NCI-H748 treated with DMSO at 0.1 percent for 48 hours (cell line): ENCODE data around the gene PSTPIP1.

Experiments
- DNase-seq: peaks from one replicate; lab custom pipeline; 2025; lab: John Stamatoyannopoulos, UW

The PSTPIP1 gene

DNA sequence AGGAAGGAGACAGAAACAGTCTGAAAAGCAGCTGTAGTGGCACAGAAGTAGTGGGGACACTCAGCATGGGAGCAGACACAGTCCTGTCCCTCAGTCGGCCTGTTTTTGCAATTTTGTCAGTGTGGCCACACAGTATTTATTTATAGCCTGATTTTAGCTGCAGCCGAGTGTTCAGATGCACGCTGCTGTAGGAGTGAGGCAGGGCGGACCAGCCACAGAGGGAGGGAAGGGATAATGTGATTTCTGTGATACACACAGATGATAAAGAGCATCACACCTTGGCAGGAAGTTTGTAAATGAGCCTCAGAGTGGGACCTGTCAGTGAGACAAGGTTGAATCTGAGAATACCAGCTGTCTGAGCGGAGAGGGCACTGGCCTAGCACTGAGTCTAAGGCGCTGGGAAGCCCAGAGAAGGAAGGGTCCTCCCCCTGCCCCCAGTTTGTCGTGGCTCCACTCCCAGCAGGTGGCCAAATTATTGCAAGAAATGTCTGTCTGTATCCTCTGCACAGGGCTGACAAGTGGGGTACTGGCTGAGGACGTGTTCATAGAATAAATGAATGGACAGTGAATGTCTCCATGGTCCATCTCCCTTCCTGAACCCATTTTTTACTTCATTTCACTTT, 3.8 kb downstream of the PSTPIP1 start:
- no peak for DNase-seq

DNA sequence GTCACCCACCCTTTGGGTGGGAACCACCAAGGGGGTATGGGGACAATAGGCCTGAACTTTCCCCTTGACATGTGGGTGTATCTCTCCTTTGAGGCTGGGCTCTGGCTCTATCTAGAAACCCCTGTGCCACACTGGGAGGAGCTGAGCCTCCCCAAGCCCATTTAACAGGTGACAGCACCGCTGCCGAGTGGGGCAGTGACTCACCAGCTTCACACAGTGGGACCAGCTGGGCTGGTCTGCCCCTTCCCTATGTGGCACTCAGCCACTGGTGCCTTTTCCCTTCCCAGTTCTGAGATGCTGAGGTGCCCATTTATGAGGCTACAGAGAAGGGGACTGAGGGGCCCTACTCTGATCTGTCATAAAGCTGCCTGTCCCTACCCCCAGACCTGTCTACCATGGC, 5.1 kb downstream of the PSTPIP1 start:
- no peak for DNase-seq

DNA sequence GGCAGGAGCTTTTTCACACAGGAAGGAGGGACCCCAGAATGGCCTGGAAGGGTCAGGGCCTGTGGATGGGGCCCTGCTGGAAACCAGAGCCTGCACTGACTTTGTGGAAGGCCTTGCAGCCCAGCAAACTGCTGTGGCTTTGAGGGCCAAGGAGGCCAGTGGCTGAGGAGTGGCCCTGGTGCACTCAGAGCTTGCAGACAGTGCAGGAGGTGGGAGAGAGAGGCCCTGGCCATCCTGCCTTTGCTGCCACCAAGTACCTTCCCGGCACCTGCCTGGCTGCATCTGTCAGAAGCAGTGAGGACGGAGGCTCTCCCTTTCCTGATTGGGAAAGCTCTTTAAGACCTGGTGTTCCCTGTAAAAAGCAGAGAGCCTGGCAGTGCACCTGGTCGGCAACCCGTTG, 6.4 kb downstream of the PSTPIP1 start:
- no peak for DNase-seq

DNA sequence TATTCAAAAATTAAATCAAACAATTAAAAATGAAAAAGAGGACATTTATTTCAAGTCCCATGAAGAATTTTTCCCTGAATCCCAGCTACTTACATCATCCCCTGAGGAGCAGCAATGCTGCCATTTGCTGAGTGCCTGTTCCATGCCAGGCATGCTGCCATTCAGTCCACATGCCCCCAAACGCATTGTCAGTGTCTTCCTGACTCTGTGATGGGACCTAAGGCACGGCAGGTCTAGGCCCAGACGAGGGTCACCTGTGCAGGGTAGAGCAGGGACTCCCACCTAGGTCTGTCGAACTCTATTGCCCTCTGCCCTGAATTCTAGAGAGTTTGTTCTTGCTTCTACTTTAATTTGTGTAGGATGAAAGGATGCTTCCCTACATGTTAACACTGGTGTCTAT, 7.0 kb downstream of the PSTPIP1 start:
- no peak for DNase-seq

DNA sequence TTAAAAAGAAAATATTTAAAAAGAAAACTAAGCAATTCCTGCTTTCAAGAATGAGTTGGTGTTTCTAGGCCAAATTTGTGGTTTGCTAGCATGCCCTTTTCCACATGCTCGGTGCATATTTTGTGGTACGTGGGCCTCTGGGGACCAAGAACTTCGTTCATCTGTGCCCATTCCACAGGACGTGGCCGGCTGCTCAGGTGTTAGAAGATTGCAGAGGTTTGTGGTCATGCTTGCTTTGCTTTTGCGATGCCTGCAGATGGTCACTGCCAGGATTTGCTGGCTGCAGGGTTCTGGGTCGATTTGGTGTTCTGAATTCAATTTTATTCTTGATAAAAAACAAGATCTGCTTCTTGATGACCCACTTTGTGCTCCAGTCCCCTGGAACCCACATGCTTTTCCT, 7.5 kb downstream of the PSTPIP1 start:
- DNase-seq, result no peak

DNA sequence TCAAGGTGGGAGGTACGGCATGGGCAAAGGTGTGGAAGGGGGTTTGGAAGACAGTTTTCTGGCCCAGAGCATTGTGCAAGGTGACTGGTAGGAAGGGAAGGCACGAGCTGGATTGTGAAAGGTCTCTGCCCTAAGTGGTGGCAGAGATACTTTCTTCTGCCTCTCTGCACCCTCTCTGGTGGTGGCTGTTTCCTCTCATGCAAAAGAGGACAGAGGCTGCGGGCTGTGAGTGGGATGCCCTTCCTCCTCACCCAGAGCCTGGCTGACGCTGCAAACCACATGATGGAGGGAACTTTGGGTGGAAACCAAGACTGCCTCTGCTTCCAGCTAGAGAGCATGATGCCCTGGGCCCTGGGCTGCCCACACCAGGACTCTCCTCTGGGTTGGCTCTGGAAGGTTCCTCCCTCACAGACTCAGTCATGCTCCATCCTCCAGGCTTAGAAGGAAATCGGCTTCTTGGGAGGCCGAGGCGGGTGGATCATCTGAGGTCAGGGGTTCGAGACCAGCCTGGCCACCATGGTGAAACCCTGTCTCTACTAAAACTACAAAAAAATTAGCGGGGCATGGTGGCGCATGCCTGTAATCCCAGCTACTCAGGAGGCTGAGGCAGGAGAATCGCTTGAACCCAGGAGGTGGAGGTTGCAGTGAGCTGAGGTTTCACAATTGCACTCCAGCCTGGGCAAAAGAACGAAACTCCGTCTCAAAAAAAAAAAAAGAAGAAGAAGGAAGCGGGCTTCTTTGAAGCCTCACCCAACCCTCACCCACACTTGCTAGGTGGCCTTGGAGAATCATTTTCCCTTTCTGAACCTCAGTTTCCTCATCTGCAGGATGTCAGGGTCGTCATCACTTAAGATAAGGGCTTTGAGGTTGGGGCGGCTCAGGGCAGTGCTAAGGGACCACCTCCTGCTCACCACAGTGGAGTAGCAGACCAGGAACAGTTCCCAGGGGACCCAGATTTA, 8.3 kb downstream of the PSTPIP1 start:
- no peak for DNase-seq

DNA sequence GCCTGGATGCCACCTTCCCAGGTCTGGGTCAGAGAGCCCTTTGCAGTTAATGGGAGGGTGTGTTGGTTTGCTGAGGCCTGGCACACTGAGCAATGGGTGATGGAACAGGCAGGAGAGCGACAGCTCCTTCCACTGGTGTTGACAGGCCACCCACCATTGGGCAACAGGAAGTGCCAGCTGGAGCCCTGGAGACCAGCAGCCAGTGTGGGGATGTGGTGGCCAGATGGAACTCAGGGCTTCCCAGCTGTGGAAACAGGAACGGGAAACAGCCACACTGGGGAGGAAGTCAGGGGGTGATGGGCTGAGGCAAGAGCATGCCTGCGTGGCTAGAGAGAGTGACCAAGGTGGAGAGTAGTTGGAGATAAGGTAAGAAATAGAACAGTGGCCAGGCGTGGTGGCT, 9.3 kb downstream of the PSTPIP1 start:
- DNase-seq, result no peak

DNA sequence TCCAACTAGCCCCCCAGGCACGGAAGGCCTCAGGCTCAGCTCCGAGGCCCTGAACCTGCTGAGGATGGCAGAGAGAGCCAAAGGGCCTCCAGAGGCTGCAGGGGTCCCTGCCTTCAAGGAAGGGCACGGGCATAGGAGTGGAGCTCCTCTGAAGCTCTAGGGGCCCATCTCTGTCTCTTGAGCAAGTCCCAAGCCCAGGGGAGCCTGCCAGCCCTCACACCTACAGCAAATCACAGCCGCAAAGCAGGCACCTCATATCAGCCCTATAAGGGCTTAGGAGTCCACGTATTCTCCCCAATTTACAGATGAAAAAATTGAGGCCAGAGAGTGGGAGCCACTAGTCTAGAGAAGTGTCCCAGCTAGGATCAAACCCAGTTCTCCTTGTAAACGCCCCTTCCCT, 14.2 kb downstream of the PSTPIP1 start:
- no peak for DNase-seq

DNA sequence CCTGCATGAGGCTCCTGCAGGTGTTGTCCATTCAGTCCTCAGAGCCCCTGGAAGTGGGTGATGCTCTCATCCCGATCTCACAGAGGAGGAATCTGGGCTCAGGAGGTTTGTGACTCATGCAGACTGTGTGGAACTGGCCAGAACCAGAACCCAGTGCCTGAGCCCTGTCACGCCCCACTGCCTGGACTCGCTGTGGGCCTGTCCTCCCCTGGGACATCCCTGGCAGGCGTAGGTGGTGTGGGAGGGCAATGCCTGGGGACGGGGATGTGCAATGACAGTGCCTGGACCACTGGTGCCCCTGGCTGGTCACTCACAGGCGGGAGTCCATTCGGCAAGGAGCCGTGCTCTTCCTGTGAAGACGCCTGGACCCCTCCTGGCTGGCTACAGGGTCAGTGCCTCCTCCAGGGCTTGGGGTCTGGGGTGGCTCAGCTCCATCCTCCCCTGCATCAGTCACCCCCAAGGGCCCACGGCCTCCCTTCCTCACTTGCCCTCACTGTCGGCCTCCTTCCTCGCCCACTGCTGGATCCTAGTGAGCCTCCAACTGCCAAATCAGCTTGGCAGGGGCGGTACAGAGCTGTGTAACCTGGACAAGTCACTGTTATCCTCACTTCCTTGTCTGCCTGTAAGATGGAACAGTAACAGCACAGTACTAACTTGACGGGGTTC, 14.9 kb downstream of the PSTPIP1 start:
- DNase-seq, result no peak

DNA sequence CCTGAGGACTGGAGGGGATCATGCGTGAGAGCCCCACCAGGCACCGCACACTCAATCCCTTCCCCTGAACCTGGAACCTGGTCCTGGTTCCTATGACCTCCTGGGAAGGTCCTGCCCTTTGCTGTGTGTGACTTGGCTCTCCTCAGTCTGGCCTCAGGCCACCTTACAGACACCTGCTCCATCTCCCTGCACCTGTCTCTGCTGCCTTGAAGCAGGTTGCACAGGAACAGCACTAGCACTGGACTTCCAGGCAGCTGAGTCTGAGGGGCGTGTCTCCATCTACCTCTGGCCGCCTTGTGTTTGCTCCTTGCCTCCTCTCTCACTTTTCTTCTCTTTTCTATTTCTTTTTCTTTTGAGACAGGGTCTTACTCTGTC, 15.4 kb downstream of the PSTPIP1 start:
- no peak for DNase-seq

DNA sequence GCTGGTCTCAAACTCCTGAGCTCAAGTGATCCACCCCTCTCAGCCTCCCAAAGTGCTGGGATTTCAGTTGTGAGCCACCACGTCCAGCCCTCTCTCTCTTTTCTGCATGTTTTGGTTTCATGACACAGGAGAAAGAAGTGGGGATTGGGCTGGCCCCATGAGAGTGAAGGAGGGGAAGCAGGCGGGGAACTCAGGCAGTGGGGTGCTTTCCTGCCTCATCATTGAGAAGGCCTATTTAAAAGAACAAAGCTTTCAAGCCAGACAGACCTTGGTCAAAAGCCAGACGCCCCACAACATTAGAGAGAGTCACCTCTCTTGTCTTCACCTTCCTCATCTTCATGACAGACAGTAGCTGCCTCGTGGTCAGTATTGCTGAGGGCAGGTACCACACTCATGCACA, 15.9 kb downstream of the PSTPIP1 start:
- DNase-seq, result no peak

DNA sequence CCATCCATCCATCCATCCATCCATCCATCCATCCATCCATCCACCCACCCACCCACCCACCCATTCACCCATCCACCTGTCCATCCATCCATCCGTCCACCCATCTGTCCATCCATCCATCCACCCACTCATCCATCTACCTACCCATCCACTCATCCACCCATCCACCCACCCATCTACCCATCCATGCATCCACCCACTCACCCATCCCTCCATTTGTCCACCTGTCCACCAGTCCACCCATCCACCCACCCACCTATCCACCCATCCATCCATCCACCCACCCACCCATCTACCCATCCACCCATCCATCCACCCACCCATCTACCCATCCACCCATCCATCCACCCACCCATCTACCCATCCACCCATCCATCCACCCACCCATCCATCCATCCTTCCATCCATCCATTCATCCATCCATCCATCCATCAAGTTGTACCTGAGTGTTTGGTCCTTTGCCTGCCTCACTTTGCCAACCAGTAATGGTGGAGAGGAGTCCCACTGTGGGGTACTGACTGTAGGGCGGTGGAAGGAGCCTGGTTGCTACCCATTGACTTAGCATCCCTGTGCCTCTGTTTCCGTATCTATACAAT, 17.3 kb downstream of the PSTPIP1 start:
- no peak for DNase-seq

DNA sequence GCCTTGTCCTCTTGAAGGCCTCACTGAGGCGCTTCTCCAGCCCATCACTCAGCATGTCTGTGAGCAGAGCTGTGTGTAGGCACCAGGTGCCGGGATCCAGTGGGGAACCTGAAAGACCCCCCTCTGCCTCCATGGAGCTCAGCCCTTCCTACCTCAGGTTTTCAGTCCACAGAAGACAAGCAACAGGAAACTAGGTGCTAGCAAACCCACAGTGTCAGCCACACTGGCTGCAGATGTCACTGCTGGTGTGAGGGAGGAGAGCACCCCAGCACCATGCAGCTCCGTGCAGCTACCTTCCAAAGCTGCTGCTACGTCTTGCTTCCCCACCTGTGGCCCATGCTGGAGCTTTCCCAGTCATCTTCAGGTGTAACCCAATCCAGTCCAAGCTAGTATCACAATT, 17.9 kb downstream of the PSTPIP1 start:
- DNase-seq, result no peak

DNA sequence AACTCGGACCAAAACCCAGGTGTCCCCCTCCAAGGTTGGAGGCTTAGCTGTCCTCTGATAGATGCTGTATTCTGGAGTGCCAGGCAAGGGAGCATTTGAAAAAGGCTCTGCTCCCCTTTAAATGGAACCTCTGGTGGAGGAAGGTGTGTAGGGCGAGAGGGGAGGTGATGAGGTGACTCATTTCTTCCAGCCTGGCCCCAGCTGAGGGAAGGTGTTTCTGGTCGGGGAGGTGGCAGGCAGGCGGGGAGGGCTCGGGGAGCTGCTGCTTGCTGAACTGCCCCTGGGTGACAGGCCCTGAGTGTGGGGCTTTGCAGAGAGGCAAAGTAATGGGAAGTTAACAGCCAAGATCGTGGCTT, 18.8 kb downstream of the PSTPIP1 start:
- no peak for DNase-seq

DNA sequence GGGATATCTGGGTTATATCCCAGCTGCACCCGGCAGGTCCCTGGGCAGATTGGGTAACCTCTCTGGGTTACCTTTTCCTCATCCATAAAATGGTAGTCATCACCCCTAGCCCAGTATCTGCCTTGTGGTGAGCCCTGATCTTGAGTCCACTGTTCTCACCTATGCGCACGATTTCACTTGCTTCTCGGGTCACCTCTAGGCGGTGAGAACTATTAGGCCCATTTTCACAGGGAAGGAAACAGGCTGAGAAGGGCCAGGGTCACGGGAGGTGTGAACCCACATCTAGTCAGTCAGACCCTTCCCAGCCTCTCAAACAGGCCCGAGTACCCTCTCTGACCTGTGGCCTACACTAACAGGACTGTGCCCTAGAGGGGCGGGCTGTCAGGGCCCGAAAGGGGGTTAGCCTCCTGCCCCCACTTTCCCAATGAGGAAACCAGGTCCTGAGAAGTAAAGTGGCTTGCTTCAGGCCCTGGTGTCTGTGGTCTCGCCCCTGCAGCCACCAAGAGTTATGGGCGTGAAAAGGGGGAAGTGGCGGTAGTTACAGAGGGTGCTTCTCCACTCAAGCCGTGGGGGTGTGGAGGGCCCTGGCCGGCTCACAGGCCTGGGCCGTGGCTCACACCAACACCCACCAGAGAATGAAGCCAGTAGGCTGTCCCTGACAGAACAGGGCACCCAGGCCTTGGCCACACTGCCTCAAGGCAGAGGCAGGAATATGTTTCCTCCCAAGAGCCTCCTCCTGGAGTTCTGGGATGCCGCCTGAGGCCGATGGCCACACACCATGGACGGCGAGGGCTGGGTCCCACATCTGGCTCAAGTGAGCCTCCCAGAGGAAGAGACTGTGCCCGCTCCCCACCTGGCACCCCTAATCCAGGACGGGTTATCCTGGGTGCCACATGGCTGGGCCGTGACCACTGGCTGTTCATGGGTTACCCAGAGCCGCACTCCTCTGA, 19.5 kb downstream of the PSTPIP1 start:
- DNase-seq, result no peak

DNA sequence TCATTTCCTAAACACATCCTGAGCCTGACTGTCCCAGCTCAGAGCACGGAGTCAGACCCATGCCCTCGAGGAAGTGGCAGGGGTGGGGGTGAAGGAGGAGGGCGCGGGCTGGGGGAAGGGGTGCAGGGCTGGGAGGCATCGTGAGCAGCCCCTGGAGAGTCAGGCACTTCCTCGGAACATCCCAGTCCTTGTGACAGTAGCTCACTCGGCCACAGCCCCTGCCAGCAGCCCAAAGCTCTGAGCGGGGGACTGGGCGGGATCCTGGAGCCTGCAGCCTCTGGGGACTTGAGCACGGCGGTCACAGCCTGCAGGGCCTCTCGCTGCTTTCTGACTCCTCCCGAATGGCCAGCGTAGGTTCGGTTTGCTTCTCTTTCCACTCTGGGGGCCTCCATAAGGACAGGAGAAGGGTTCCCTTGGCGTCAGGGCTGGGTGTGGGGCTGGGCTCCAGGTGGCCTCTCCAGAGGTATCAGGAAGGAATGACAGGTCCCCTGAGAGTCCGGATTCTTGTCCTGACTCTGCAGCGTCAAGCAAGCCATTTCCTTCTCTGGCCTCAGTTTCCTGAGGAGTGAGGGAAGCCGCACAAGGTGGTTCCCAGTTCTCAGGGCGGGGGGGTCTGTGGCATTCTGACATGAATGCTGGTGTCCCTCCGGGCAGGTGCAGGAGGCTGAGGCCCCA, 20.9 kb downstream of the PSTPIP1 start:
- no peak for DNase-seq

DNA sequence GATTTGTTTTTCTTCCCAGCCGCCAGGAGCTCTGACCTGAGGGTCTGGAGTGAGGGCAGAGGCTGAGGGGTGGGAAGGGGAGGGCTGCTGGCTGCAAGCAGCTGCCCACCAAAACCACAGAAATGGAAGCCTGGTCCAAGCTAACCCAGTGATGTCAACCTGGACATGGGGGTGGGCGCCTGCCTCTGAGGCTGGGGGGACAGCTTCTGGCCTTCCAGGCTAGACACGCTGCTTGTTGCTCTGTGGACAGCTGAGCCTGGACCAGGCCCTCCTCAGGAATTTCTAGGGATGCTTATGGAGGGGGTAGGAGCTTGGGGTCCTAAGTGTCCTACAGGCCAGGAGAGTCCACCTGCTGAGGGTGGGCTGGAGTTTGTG, 21.4 kb downstream of the PSTPIP1 start:
- DNase-seq, result no peak

DNA sequence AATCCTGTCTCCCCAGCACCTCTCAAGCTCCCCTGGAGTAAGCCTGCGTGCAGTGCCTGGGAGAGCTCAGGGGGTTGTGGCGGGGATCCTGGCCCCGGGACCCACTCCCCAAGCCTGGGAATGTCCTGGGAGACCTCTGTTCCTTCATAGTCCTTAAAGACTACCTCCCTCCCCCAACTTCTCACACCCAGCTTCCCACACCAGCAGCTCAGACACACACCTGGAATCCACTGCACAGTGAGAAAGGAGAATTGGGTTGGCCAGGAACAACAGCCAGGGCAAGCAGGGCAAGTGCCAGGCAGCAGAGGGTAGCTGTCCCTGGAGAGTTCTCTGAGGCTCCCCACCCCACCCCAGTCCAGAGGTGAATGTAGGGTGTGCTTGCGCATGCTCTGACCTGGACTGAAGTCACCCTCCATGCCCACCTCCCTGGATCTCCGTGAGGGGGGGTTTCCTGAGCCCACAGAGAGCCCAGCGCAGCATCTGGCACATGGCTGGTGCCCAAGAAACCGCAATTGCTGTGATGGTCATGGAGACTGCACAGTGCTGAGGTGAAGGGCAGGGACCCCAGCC, 22.2 kb downstream of the PSTPIP1 start:
- no peak for DNase-seq

DNA sequence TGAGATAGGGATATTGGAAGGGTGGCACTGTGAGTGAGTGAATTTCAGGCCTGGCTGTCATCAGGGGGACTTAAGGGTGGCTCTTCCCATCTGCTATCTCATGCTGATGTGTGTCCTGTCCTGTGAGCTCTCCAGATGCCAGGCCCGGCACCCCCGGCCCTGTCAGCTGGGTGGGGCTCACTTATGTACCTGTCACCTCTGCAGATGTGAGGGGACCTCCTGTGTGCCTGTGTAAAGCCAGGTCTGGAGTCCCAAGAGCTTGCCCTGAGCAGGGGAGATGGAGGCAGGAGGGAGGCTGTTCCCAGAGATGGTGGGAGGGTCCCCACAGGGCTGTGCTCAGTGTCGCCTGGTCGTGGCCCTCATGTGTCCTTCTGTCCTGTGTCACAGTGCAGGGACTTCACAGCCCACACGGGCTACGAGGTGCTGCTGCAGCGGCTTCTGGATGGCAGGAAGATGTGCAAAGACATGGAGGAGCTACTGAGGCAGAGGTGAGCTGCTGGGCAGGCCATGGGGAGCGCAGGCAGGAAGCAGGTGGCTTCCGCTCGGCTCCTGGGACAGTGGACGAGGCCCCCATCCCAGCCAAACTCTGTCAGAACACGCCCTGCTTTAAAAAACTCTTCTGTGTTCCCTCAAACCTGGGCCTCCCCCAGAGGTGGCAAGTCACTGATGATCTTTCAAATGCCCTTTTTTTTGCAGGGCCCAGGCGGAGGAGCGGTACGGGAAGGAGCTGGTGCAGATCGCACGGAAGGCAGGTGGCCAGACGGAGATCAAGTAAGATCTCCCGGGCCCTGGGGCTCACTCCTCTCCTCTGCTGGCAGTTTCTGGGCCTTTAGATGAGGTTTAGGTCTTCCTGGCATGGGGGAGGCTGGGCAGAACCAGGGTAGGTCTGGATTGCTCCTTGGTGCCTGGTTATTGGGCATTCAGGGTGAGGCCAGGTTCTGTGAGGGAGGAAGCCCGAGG, 23.1 kb downstream of the PSTPIP1 start:
- no peak for DNase-seq
